HK-2 (cell line): ENCODE results near the gene PPP1R1C.

Experiments
- DNase-seq: peaks from one replicate; pipeline ENCODE4 v3.0.0-alpha.2; 2018; ENCODE audit not compliant: unreplicated experiment

Gene PPP1R1C

GRCh38 chr2:182064019-182064778, 78.5 kb downstream of the PPP1R1C start:
- DNase-seq = no peak

- DNase-seq = no peak
Observed at GRCh38 chr2:182066400-182067087, 80.9 kb downstream of the PPP1R1C start.

DNA sequence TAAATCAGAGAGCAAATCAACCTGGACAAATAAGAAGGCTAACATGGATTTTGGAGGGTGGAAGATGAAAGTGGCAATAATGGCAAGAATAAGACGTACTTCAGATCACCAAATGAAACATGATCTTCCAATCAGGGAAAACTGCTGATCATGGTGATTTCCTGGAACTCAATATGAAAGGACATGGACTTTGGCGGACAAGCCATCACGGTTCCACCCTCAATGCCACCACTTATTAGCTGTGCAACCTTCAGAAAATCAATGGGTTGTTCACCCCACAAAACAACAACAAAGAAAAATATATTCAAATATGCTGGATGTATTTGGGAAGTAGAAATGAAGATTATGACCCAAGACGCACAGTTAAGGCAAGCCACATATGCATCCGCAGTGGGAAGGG, 81.7 kb downstream of the PPP1R1C start:
- no peak for DNase-seq

GRCh38 chr2:182068811-182069210, 83.2 kb downstream of the PPP1R1C start:
- no peak for DNase-seq

- no peak for DNase-seq
Observed at GRCh38 chr2:182069416-182069815, 83.8 kb downstream of the PPP1R1C start.

DNA sequence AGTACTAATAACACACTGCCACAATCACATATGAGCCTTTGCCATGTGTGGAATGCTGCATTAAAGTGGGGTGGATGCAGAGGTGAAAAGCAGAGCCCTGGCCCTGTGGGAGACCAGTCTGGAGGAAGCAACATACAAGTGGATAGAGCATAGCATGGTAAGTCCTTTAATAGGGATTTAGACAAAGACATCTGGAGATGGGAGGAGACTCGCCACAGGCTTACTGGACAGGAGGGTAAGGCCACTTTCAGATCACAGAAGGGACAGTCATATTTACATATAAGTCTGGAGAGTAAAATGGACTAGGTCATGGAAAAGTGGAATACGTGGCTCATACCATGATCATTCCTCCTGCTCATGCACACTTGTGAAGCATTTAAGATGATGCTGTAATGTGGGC, 84.3 kb downstream of the PPP1R1C start:
- DNase-seq = no peak

- DNase-seq = no peak
Observed at GRCh38 chr2:182070736-182071135, 85.1 kb downstream of the PPP1R1C start.

DNA sequence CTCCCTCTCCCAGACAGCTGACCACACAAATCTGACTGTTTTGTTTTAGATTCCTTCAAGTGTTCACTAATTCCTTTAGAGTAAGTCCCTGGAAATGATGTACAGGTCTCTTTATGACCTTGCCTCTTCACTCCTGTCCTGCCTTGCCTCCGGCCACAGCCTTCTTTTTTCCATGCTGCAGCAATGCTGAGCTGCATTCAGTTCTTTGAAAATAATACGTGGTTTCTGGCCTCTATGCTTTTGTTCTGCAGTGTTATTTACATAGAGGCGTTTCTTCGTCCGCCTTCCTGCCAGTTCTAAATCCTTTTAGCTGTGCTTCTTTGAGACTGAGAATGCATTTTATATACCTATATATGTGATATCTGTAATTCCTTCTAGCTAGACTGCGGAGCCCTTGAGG, 87.2 kb downstream of the PPP1R1C start:
- DNase-seq = no peak

DNA sequence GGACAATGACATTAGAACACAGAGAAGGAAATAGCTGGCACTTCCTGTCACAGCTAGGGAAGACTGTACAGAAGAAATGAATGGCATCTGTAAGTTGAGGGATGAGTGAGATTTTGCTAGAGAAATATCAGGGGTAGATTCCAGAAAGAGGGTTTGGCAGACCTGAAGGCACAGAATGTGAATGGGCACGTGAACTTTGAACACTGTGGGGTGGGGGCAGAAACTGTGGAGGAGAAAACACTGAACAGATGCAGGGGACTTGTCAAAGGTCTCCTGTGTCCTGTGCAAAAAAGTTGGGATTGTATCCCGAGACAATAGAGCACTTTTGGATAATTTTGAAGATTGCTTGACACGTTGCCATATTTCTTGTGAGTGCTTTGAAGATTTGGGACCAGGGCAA, 88.0 kb downstream of the PPP1R1C start:
- DNase-seq = no peak

DNA sequence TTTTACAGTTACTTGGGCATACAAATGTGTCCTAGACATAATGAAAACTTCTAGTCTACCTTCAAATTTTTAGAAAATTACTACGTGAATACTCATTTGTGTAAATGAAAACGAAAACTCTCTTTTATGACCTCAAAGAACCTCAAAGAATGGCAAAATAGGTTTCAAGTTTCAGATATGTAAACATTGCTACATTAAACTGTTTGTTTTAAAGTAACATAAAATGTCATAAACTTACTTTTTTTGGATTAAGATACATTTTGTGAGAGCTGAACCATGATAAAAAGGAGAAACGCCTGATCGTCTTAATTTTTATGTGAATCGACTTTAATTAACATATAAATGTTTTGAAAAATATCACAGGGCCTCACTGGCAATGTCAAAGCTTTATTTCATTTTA, 91.4 kb downstream of the PPP1R1C start:
- DNase-seq = no peak

GRCh38 chr2:182077448-182078142, 91.9 kb downstream of the PPP1R1C start:
- DNase-seq = peak; percentile 16

- no peak for DNase-seq
Observed at GRCh38 chr2:182078988-182079602, 93.4 kb downstream of the PPP1R1C start.

DNA sequence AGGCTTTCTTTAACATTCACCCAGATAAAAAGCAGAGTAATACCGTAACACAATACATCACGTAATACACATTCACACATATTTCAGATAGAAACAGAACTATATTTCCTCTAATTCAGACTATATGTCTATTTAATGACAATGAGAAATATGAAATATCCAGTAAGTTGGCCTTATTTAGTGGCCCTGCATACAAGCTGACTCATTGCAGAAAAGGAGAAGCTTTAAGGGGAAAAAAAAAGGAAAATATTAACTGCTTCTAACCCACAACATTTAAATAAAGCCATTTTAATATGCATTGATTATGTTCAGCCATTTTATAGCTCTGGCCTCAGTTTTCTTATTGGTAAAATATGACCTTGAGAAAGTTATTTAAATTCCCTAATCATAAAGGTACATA, 94.8 kb downstream of the PPP1R1C start:
- no peak for DNase-seq

GRCh38 chr2:182081602-182082260, 96.1 kb downstream of the PPP1R1C start:
- DNase-seq = no peak

DNA sequence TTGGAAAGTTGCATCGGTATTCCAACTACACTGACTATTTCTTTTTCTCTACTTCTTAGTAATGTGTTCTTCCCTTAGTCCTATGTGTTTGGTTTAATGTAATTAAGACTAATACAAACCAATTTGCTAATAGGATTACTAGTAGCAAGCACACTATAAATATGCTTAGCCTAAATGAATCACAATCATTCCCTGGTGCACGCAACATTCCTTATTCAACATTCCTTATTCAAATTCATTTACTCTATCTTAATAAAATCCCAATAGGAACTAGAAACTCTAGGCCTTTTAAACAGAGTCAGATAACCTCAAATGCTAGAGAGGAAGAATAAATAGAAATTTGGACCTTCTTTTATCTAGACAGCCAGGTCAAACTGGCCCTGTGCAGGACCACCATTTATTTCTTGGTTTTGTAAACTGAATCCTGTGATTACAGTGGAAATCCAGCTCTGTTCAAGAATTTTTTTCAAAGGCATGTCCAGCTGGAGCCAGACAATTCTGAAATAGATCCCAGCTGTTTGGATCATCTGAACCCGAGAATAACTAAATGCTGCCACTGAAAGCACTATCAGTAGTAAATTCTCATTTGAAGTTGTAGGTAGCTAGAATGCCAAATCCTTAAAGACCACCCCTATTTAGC, 103.1 kb downstream of the PPP1R1C start:
- DNase-seq = no peak

DNA sequence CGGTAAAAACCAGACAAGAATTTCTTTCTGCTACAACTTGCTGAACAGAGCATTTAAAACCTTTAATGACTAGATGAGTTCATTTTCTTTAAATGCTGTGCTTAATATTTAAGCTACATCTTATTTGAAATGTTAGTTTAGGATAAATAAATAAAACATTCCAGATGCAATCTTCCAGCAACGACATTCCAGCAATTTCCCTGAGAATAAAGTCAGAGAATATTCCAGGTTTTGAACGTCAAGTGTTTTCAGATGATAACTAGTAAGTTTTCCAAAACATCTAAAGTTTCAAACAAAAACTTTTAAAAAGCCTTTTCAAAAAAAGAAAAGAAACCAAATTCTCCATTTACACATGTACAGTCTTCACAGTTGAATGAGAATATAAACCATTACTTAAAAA, 104.8 kb downstream of the PPP1R1C start:
- DNase-seq = no peak

- no peak for DNase-seq
Observed at GRCh38 chr2:182097571-182098164, 112.0 kb downstream of the PPP1R1C start.

- DNase-seq = no peak
Observed at GRCh38 chr2:182098648-182099047, 113.0 kb downstream of the PPP1R1C start.

GRCh38 chr2:182101263-182101662, 115.6 kb downstream of the PPP1R1C start:
- DNase-seq = no peak

DNA sequence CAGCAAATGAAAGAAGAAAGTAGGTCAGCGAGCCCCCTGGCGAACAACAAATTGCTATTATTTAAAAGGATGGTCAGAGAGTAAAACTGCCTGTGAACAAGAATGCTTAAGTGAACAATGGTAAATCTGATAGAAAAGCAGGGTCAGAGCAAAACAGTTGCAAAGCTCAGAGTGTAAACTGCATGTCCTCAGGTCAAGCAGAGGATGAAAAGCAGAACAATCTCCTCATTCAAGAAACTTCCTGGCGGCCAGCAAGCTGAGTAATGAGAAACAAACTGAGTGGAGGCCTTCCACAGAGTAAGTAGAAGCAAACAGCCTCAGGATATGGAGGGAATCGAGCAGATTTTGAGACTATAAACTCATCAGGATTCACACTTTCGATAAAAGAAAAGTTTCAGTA, 117.9 kb downstream of the PPP1R1C start:
- no peak for DNase-seq

- DNase-seq = no peak
Observed at GRCh38 chr2:182110347-182110746, 124.7 kb downstream of the PPP1R1C start.
